Measurements from ENCODE around the gene TREM1.
"Not testable (repeated sequence)": the region's sequence is repeated elsewhere in the genome, so short reads cannot be mapped to it uniquely, and the experiment has no call there.

Gene TREM1

DNA sequence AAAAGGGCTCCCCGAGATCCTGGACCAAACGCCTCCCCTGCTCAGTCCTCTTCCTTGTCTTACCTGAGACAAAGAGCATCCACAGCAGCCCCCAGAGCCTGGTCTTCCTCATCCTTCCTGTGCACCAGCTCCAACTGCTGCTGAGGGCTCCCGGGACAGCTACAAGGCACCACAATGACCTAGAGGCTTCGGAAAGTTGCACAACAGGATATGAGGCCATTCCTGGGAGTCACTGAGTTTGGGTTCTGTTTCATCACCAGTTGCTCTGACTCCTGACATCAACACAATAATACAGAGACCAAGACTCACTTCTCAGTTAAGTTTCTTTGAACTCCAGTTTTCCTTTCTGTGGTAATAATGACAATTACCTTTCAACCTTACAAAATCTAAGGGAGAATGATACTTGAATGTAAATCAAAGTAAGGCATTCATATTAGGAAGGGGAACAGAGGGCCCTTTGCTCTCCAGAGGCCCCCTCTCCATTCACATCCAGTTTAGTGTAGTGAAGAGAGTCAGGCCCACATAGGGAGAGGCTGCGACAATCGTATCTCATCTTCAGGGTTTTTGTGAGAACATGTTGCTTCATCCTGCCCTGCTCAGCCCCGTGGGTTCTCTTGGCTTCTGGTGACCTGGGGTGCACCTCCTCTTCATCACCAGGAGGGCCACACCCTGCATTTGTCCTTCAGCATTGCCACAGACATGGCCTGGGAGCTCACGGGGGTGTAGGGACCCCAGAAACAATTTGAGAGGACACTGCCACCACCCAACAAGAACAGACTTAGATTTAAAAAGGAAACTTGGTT is at the start of gene TREM1:
Gene TREM1, minus strand, starts transcription at position 139 of the 803 bp plus-strand sequence. Its CDS starts 27 bp downstream, at position 112.
- no peak for DNase-seq

DNA sequence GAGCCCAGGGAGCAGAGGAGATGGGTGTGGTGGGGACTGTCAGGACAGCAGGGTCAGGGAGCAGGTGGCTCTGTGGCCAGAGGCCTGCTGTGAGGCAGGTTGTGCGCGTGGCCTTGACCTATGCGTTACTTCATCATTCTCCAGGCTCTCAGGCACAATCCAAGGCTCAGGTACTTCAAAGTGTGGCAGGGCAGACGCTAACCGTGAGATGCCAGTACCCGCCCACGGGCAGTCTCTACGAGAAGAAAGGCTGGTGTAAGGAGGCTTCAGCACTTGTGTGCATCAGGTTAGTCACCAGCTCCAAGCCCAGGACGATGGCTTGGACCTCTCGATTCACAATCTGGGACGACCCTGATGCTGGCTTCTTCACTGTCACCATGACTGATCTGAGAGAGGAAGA is 49.5 kb upstream of the TREM1 start:
- DNase-seq = no peak

DNA sequence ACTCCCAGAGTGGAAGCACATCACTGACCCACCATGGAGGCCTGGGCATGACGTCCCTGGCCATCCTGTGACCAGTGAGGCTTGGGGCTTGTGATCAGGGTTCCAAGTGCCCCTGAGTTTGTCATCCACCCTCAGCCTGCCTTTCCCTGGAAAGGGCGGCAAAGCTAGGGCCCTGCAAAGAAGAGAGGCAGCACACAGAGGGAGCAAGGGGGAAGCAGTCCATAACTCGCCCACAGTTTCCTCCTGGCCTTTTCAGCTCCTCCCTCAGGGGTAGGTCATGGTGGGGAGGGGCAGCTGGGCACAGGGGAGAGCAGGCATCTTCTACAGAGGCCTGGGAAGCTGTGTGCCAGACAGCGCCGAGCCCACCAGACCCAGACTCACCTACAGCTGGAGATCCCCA is 48.8 kb upstream of the TREM1 start, which contains the start of gene NCR2:
Gene NCR2, plus strand, starts transcription at position 313 of the 400 bp plus-strand sequence. CDS start 269 bp downstream, outside the sequence.
- DNase-seq = no peak

DNA sequence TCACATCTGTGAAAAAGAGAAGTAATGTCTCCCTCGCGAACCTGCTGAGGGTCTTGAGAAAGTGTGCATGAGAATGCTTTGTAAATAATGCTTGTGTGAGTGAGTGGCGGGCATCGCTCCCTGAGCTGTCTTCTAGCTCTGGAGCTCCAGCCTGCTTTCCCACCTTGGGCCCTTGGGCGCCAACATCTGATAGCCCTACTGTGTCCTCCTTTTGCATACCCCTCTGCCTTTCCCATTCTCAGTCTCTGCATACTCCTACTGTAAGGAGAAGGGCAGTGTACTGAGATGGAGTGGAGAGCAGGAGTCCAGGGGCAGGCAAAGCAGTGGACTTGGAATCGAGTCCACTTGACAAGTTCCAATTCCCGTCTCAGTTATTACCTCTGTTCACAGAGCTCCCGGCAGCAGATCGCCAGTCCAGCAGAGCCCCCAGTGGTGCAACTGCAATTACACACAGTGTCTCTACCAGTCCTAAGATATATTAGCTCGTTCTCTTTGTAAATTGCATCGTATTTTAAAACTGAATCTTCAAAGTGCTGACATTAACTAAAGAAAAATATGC is 48.1 kb upstream of the TREM1 start:
- DNase-seq = no peak

DNA sequence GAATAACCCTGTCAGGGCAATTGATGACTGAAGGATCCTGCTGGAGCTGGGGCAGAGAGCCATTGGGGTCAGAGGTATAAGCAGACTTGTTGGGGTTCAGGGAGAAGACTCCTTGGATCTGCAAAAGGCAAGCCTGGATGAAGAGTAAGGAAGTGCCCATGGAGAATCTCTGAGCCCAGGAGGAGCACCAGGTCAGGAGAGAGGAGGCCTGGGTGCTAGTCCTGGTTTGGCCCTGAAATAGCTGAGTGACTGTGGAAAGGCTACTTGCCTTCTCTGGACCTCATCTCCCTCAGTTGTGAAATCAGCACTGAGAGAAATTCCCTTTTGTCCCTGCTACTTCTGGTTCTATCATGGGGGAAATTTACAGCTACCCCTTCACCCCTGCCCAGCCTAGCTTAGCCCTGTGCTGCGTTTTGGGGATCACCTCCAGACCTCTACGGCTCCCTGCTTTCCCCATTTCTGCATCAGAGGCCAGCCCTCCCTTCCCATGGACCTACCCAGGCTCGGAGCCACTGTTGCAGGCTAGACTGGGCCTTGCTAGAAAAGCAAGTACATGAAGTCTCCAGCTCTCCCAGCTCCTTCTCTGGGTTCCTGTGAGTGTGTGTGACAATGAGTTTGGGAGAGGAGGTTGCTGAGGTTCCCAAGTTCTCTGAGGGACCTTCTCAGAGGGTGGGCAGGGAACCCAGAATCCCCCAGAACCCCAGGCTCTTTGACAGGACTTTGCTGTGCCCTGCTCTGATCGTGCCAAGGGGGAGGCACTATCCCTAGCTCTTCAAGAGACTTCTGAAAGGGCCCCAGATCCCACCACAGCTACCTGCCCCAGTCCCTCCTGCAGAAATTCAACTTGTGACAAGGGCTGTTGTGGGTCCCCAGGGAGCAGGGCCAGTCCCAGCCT is 46.6 kb upstream of the TREM1 start:
- no peak for DNase-seq

DNA sequence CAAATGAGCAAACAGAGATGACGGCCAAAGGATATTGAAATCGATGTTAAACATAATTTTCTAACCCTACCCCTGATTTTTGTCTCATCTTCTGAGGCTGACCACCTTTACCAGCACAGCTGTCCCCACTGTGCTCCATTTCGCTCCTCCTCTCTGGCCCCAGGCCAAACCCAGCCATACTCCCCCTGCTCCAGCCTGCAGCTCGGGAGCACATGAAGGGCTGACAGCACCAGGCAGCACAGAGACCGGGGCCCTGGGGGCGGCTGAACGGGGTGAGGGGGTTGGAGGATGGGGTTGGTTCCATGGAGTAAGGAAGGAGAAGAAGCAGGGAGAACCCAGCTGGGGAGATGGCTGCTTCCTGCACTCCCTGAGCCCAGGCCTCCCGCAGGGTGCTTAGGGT is 45.8 kb upstream of the TREM1 start:
- DNase-seq = no peak

DNA sequence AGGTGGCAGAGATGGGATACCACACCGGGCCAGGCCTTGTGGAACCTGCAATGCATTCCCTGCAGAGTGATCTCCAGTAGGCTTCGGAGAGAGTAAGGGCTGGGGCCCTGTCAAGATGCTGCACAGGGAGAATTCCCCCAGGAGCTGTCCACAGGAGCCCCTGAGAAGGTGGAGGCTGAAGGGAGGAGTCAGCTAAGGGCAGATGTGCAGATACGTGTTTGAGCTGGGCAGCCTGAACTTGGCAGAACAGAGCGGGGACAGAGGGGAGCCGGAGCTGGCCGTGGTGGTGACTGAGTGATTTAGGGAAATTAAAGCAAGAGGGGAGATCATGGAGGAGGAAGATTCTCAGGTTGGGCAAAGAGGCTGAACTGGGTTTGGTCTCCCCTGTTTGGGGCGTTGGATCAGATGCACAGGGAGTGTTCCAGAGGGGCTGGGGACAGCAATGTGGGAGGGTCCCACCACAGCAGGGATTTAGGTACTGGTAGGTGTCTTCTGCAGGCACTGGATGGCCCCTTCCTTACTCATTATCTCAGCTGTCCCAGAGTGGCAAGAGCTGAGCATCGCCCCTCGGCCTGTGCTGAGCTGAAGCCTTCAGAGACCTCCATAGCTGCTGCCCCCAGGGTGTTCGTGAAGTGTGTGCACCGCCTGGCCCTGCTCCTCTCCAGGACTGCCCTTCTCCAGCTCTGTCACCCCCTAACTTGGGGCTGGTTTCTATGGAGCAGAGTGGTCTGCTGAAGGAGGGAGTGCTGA is 45.1 kb upstream of the TREM1 start:
- DNase-seq = no peak

DNA sequence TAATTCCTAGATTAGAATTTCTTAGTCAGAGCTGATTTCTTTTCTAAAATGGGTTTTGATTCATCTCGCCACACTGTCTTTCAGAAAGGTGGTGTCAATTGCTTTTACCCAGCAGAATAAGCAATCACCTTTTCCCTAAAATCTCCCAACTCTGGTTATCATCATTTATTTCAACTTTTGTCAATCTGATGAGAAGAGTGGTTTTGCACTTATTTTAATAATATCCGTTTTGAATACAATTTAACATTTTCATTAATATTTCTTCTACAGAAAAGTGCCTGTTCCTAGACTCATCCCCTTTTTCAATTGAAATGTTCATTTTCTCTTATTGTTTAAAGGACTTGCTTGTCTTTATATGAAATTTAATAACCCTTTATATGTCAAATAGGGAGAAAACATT is 40.7 kb upstream of the TREM1 start:
- DNase-seq = no peak

DNA sequence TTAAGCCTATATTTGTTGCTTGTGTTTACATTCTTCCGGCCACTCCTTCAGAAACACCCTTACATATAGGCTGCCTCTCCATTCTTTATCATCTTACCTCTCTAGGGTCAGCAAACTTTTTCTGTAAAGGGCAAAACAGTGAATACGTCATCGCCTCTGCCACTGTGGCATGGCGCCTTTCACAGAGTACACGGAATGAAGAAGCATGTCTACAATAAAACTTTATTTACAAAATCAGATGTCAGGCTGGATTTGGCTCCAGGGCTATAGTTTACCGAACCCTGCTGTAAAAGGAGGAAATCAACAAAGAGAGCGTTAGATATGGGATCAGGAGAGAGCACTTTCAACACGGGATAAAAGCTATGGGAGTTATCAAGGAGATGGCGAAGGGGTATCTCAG is 39.6 kb upstream of the TREM1 start:
- DNase-seq = no peak

DNA sequence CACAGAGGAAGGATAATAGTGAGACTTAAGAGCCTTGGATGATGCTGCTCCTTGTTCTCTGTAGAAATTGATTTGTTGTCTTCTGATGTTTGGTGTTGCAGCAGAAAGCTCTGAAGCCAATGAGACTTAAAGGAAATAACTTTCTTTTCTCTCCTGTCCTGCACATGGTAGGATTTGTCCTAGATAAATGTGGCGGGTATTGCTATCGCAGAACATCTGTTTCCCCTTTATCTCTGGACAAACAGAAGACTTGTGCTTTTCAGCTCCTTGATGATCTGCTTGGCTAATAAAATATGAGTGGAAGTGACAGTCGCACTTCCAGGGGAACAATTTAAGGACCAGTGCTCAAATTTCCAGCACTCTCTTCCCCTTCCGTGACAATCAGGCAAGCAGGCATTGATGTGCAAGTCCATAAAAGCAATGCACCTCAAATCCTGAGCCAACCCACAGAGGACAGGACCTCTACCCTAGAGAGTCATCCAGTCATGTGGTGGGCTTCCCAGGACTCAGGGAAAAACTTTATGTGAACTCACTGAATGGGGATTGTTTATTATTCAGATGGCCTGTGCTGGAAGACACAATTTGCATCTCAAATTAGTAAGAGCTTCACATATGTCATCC is 39.1 kb upstream of the TREM1 start:
- DNase-seq = no peak

DNA sequence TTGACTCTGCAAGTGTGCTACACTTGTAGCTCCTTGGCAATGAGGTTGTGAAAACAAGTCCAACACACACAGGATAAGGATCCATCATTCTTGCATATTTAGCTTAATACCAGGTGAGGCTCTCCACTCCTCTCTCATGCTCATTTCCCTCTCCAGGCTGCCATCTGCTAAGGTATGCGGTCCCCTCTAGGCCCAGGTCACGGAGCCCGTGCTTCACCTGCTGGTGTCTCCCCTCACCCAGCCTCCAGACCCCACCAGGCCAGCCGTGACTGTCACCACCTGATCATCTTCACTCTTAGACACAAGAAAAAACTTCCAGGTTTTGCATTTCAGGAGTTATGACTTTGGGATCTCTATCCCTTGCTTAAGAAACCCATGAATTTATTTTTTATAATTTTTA is 34.7 kb upstream of the TREM1 start:
- no peak for DNase-seq

DNA sequence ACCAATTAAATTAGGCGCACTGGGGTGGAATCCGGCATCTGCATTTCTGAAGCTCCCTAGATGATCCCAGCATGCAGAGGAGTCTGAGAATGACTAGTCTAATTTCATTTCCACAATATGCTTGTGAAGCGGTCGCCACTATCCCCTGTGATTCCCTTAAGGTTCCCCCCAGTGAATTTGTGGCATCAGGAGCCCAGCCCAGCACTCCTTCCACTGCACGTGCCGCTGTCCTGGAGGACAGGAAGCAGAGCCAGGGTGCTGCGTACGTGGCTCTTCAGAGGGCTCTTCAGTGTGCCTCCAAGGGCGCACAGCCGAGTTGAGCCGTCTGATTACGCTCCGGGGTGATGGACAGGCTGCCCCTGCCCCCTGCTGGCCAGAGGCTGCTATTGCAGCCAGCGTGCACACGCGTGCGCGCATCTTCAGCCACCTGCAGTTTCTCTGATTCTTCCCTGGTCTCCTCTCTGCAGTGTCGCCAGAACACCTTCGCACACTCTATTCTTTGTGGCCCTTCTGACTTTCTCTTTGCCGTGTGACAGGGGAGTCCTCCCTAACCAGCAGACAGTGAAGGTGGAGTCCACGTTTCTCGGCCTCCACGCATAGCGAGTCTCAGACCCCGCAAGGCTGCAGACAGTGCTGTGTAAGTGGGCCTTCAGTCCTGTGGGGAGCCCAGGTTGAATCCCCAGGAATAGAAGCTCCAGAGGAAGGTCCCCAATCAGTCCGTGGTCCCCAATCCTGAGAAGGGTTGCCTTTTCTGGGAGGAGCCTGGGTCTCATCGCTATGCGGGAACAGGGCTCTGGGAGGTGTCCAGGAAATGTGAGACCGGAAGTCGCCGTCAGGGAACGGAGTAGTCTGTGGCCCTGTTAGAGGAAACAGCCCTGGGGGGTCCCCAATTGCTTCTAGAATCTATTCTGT is 32.4 kb upstream of the TREM1 start:
- peak; percentile 93 for DNase-seq

DNA sequence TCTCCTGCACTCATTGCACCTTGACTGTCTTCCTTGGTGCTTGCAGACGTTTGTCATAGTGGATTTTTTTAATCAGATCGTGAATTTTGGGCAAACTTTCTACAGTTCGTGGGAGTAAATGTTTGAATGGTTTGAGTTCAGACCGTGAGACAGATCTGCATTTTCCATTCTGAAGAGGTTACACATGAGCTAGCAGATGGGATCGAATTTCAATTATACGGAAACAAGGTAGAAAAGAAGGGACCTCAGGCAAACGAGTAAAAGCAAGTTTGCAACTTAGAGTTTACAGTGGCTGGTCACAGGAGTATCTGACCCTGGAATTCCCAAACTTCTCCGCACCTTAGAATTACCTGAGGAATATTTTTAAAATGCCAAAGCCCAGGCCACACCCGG is 31.8 kb upstream of the TREM1 start:
- peak; percentile 14 for DNase-seq

DNA sequence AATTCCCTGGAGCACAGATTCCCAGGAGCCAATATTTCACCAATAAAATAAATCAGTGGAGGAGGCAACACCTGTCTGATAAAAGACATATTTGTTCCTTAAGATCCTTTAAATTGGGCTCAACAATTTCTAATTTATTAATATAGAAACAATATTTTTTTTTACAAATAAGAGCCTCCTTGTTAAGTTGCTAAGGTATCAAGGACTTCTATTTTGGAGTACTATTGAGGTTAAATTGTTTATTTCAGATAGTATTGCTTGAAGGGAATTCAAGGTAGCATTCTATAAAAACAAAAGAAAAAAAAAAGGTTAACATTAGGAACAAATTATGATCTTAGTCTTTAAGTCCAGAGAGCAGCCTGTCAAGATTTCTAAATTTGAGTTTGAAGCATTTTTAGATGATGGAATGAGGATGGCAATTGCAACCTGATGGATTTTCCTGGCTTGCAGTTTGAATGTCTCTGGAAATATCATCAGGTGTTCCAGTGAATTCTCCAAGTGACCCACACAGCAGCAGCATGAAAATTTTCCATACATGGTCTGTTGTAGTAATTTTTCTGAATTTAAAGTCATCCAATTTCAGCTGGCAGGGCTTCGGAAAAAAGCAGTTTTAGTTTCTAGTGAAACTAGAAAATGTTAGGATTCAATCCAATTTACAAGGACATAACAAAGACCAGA is 29.6 kb upstream of the TREM1 start:
- DNase-seq = no peak

DNA sequence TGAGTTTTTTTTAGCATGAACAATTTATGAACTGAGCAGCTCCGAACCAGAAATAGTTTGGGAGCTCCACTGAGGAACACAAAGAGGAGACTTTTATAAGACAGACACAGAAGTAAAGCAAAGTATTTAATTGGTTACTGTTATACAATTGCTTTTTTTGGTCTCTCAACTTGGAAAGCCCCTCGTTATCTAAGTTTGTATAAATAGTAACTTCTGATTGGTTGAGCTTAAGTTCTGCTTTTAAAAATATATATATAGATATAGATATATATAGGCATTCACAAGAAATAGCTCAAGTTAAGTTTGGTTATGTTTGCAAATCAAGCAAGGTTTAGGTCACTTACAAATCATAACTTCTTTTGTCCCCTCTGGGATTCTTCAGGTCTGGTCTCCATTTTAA is 28.7 kb upstream of the TREM1 start:
- no peak for DNase-seq

DNA sequence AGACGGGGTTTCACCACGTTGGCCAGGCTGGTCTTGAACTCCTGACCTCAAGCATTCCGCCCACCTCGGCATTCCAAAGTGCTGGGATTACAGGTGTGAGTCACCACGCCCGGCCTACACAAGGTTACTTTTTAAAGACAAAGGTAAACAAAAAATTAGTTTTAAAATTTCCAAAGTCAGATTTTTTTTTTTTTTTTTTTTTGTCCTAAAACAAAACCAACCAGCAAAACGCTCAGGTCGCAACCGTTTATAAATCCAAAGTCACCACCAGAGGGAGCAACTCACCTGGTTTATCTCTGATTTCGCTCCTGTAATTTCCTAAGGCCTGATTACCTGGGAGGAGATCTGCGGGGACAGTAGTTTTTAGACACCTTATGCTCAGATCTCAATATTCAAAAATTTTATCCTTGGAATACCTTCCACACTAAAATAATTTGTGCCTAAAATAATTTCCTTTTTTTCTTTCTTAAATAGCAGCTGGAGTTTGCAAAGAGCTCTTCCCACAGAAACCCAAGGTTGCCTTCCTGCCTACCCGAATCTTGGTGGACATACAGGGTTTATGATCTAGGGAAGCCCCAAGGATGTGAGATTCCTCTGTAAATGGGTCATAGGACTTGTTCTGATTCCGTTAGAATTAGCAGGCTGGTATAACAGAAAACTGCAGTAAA is 19.8 kb upstream of the TREM1 start:
- DNase-seq = peak; percentile 69

DNA sequence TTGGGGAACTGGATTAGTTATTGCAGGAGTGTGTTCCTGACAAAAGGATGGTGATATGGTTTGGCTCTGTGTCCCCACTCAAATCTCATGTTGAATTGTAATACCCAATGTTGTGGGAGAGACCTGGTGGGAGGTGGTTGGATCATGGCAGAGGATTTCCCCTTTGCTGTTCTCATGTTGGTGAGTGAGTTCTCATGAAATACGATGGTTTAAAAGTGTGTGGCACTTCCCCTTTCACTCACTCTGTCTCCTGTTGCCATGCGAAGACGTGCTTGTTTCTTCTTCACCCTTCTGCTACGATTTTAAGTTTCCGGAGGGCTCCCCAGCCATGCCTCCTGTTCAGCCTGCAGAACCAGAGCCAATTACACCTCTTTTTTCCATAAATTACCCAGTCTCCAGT is 16.2 kb upstream of the TREM1 start:
- no peak for DNase-seq

DNA sequence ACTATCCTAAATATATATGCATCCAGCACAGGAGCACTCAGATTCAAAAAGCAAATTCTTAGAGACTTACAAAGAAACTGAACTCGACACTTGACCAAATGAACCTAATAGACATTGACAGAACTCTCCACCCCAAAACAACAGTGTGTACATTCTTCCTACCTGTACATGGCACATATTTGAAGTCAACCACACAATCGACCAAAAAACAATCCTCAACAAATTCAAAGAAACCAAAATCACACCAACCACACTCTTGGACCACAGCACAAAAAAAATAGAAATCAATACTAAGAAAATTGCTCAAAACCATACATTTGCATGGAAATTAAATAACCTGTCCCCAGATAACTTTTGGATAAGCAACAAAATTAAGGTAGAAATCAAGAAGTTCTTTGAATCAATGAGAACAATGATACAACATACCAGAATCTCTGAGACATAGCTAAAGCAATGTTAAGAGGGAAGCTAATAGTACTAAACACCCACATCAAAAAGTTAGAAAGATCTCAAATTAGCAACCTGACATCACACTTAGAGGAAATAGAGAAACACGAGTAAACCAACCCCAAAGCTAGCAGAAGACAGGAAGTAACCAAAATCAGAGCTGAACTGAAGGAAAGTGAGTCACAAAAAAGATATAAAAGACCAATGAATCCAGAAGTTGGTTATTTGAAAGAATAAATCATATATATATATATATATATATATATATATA is 12.5 kb upstream of the TREM1 start:
- DNase-seq = no peak

DNA sequence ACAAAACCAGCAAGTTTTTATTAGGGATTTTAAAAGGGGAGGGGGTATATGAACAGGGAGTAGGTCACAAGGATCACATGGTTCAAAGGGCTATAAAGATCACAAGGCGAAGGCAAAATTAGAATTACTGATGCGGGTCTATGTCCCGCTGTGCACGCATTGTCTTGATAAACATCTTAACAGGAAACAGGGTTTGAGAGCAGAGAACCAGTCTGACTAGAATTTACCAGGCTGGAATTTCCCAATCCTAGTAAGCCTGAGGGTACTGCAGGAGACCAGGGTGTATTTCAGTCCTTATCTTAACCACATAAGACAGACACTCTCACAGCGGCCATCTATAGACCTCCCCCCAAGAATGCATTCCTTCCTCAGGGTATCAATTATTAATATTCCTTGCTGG is 10.8 kb upstream of the TREM1 start:
- not testable (repeated sequence) for DNase-seq
